ENCODE measurements around the gene MECP2. TPM values are rescaled to one million over a fixed set of nuclear protein-coding genes. Genes with fewer than 3 reads are reported as not detected.

Gene MECP2
- total and polyA plus RNA-seq, 2 donors from 2014 or later, result 14.0 to 74.7 TPM

DNA sequence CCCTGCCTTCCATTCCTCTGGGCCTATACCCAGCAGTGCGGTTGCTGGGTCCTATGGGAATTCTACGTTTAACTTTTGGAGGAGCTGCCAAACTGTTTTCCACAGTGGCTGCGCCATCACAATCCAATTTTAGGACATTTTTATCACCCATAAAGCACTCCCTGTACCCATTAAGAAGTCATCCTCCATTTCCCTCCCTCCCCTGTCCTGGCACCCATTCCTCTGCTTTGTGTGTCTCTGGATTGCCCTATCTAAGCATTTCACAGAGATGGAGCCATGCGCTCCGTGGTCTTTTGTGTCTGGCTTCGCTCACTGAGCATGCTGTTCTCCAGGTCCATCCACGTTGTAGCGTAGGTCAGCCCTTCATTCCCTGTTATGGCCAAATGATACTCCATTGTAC is 44.9 kb upstream of the MECP2 start:
- no peak for TF ChIP-seq CTCF (IDR thresholded peaks at IDR 0.05; ENCODE audit: borderline replicate concordance, extremely low read depth, insufficient read depth)
- no peak for FAIRE-seq

GRCh38 chrX:154140742-154141141 is 43.2 kb upstream of the MECP2 start:
- Histone ChIP-seq H3K27ac (ENCODE audit: low read depth in 2 of 2, low read length in 2 of 2) (no peak overlapping the region), H3K9me3 (ENCODE audit: control insufficient read depth in 2 of 3, insufficient read depth in 1 of 3, low read length in 3 of 3) (no peaks in the 10 kb centered on the region), H3K4me1 (ENCODE audit: control insufficient read depth in 2 of 3, insufficient read depth in 2 of 3, low read depth in 1 of 3, low read length in 3 of 3) (no peaks in the 10 kb centered on the region), H3K27me3 (ENCODE audit: control insufficient read depth, insufficient read depth, low read length) (no peaks in the 10 kb centered on the region), H3K4me3 (ENCODE audit: low read length in 3 of 3) (no peak overlapping the region), H3K9ac (ENCODE audit: low read length in 3 of 3) (no peak overlapping the region), H3K36me3 (ENCODE audit: control insufficient read depth in 2 of 3, insufficient read depth in 3 of 3, low read length in 3 of 3) (no peaks in the 10 kb centered on the region)
- FAIRE-seq (no peak), DNase-seq (no peak)
- intact Hi-C loops (cut with DNase I), result no loop called here
- TF ChIP-seq CTCF (IDR thresholded peaks at IDR 0.05; ENCODE audit: borderline replicate concordance, extremely low read depth, insufficient read depth), result no peak

More for the DNA sequence above, 44.9 kb upstream of the MECP2 start:
- no peak overlapping the region for H3K27ac ChIP-seq (ENCODE audit: low read depth in 2 of 2, low read length in 2 of 2)
- no peaks in the 10 kb centered on the region for H3K9me3 ChIP-seq (ENCODE audit: control insufficient read depth in 2 of 3, insufficient read depth in 1 of 3, low read length in 3 of 3)
- H3K4me3 ChIP-seq (ENCODE audit: low read length in 3 of 3), result no peak overlapping the region
- H3K4me1 ChIP-seq (ENCODE audit: control insufficient read depth in 2 of 3, insufficient read depth in 2 of 3, low read depth in 1 of 3, low read length in 3 of 3), result no peaks in the 10 kb centered on the region
- H3K9ac ChIP-seq (ENCODE audit: low read length in 3 of 3), result no peak overlapping the region
- no peaks in the 10 kb centered on the region for H3K36me3 ChIP-seq (ENCODE audit: control insufficient read depth in 2 of 3, insufficient read depth in 3 of 3, low read length in 3 of 3)
- no peaks in the 10 kb centered on the region for H3K27me3 ChIP-seq (ENCODE audit: control insufficient read depth, insufficient read depth, low read length)
- no peak for DNase-seq
- intact Hi-C loops (cut with DNase I), result no loop called here

GRCh38 chrX:154140206-154140605 is 42.7 kb upstream of the MECP2 start:
- FAIRE-seq (no peak), DNase-seq (no peak)
- no peak for TF ChIP-seq CTCF (IDR thresholded peaks at IDR 0.05; ENCODE audit: borderline replicate concordance, extremely low read depth, insufficient read depth)
- H3K27me3 ChIP-seq (ENCODE audit: control insufficient read depth, insufficient read depth, low read length), result no peaks in the 10 kb centered on the region
- no peaks in the 10 kb centered on the region for H3K9me3 ChIP-seq (ENCODE audit: control insufficient read depth in 2 of 3, insufficient read depth in 1 of 3, low read length in 3 of 3)
- no peaks in the 10 kb centered on the region for H3K4me1 ChIP-seq (ENCODE audit: control insufficient read depth in 2 of 3, insufficient read depth in 2 of 3, low read depth in 1 of 3, low read length in 3 of 3)
- H3K4me3 ChIP-seq (ENCODE audit: low read length in 3 of 3), result no peak overlapping the region
- H3K36me3 ChIP-seq (ENCODE audit: control insufficient read depth in 2 of 3, insufficient read depth in 3 of 3, low read length in 3 of 3), result no peaks in the 10 kb centered on the region
- intact Hi-C loops (cut with DNase I), result no loop called here
- H3K9ac ChIP-seq (ENCODE audit: low read length in 3 of 3), result no peak overlapping the region
- no peak overlapping the region for H3K27ac ChIP-seq (ENCODE audit: low read depth in 2 of 2, low read length in 2 of 2)

GRCh38 chrX:154138857-154139256 is 41.3 kb upstream of the MECP2 start:
- H3K9ac ChIP-seq (ENCODE audit: low read length in 3 of 3), result no peak overlapping the region
- no peak for DNase-seq
- no peaks in the 10 kb centered on the region for H3K36me3 ChIP-seq (ENCODE audit: control insufficient read depth in 2 of 3, insufficient read depth in 3 of 3, low read length in 3 of 3)
- intact Hi-C loops (cut with DNase I), result no loop called here
- no peak overlapping the region for H3K27ac ChIP-seq (ENCODE audit: low read depth in 2 of 2, low read length in 2 of 2)
- H3K4me1 ChIP-seq (ENCODE audit: control insufficient read depth in 2 of 3, insufficient read depth in 2 of 3, low read depth in 1 of 3, low read length in 3 of 3), result no peaks in the 10 kb centered on the region
- no peak overlapping the region for H3K4me3 ChIP-seq (ENCODE audit: low read length in 3 of 3)
- FAIRE-seq, result no peak
- no peaks in the 10 kb centered on the region for H3K27me3 ChIP-seq (ENCODE audit: control insufficient read depth, insufficient read depth, low read length)
- no peaks in the 10 kb centered on the region for H3K9me3 ChIP-seq (ENCODE audit: control insufficient read depth in 2 of 3, insufficient read depth in 1 of 3, low read length in 3 of 3)
- no peak for TF ChIP-seq CTCF (IDR thresholded peaks at IDR 0.05; ENCODE audit: borderline replicate concordance, extremely low read depth, insufficient read depth)

Measured in kidney (tissue), 14 donors.